AG08396 (cell line): ENCODE results near the gene SDSL.
A peak's percentile ranks its signal among the peaks of the same experiment; 100 is the strongest.

Source experiments
- DNase-seq: peaks from one replicate; pipeline ENCODE4 v3.0.0; 2012; ENCODE audit warnings: low spot score, mixed read lengths

The SDSL gene, protein sequence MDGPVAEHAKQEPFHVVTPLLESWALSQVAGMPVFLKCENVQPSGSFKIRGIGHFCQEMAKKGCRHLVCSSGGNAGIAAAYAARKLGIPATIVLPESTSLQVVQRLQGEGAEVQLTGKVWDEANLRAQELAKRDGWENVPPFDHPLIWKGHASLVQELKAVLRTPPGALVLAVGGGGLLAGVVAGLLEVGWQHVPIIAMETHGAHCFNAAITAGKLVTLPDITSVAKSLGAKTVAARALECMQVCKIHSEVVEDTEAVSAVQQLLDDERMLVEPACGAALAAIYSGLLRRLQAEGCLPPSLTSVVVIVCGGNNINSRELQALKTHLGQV

DNA sequence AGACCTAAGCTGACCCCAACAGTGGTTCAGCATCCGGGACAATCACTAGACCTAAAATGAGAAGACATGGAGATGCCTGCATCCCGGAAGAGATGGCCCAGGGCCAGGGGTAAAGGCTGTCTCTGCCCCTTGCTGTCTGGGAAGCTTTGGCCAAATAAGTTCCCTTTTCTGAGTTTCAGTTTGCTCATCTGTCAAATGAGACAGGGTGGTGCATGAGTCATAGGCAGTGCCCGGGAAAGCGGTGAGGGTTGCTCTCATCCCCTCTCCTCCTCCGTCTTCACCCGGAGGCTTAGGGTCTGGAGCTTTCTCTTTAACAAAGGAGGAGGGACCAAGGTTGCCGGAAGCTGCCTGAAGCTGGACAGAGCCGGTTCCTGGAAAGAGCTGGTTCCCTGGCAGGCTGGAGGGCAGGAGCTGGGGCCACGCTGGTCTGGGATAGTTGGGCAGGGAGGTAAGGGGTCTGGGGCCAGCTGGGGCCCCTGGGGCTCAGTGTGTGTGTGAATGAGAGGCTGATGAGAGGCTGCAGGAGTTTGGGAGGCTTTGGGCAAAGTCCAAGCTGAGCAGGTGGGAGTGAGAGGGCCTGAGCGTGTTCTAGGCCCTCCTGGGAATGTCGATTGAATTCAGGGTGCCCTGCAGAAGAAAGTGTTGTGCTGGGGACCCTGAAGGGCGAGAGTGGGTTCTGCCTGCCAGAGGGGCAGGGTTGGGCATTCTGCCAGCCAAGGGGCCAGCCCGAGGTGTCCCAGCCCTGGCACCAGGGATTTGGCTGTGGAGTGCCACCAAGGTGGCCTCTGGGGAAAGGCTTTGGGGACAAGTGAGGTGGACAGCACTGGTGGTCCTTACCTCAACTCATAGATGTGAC lies at the start of gene SDSL:
Gene SDSL, plus strand, starts transcription at position 351 of the 856 bp plus-strand sequence. CDS start 5,603 bp downstream, outside the sequence.
- DNase-seq = peak; percentile 82

- no peak for DNase-seq
Observed at GRCh38 chr12:113373440-113373839, 48.7 kb upstream of the SDSL start.

DNA sequence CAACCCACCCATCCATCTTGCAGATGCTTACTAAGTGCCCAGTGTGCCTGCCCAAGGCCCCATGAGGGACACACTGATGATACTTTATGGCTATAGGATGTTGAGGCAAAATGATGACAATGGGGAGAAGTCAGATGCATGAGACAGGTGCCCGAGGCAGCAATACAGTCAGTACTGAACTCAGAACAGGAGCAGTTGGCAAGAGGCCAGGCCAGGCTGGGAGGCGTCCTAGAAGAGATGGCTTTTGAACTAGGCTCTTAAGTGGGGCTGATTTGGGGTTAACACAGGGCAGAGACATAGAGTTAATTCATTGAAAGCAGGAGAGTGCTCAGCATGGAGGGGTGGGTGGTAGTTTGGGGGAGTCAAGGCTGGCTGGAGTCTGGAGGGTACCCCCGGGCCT lies 48.2 kb upstream of the SDSL start:
- no peak for DNase-seq

DNA sequence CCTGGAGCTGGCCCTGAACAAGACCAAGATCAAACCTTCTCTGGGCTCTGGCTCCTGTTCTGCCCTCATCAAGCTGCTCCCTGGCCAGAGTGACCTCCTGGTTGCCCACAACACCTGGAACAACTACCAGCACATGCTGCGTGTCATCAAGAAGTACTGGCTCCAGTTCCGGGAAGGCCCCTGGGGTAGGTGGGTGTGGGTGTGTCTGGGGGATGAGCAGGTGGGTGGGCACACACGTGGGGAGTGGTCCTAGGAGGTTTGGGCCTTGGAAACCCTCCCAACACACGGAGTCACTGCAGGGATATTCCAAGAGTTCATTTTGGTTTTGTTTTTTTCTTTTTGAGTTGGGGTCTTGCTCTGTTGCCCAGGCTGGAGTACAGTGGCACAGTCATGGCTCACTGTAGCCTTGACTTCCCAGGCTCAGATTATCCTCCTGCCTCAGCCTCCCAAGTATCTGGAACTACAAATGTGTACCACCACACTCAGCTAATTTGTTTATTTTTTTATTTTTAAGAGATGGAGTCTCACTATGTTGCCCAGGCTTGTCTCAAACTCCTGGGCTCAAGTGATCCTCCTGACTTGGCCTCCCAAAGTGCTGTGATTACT lies 47.3 kb upstream of the SDSL start:
- DNase-seq = no peak

DNA sequence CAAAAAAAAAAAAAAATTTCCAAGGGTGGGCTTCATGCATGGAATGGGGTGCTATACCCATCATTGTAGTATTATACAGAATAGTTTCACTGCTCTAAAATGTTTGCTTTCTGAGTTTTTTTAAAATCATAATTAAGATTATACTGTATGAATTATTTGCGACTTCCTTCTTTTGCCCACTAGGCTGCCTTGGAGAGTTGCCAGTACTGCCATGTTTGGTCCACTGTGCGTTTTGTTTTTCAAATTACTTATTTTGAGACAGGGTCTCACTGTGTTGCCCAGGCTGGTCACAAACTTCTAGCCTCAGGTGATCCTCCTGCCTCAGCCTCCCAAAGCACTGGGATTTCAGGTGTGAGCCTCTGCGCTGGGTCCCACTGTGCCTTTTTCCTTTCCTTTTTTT lies 43.9 kb upstream of the SDSL start:
- no peak for DNase-seq

GRCh38 chr12:113381220-113381619 lies 41.0 kb upstream of the SDSL start:
- no peak for DNase-seq

DNA sequence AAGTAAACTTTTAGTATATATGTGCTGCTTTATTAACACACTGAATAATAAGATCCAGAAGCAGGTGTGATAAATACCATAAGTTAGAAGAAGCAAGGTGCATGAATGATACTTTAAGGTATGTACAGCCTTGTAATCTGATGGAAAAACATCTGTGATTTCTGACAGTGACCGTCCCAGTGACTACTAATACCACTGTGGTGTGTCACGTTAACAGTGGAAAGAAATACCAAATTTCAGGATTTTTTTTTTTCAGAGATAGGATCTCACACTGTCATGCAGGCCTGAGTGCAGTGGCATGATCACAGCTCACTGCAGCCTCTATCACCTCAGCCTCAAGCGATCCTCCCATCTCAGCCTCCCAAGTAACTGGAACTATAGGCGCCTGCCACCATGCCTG lies 40.0 kb upstream of the SDSL start:
- no peak for DNase-seq

DNA sequence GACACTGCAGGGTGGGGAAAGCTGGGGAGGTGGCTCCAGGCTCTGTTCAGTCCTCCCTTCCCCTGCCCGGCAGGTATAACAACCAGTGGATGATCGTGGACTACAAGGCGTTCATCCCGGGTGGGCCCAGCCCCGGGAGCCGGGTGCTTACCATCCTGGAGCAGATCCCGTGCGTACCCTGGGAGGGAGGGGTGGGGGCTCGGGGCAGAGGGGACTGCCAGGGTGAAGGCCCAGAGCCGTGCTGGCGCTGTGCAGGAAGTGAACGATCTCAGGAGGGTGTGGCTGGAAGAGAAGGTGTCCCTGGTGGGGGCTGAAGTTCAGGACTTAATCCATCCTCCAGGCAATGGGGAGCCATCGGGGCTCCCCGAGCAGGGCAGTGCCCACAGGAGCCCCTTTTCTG lies 37.4 kb upstream of the SDSL start:
- no peak for DNase-seq

DNA sequence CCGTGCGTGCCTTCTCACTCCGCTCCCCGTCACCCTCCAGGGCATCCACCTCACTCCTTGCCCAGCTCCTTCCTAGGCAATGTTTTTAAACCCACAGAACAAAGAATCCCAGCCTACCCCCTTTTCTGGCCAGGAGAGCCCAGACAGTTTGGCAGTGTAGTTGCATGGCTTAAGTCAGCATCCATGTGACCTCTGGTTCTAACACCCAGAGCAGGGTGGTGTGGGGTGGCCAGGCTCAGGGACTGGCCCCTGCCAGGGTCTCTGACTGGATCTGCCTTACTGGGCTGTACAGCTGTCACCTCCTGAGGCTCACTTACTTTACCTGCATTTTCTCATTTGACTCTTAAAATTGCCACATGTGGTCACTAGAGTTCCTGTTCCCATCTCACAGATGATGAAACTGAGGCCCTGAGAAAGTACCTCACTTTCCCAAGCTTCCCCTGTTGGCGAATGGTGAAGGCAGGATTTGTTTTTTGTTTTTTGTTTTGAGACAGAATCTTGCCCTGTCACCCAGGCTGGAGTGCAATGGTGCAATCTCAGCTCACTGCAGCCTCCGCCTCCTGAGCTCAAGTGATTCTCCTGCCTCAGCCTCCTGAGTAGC lies 36.8 kb upstream of the SDSL start:
- no peak for DNase-seq

DNA sequence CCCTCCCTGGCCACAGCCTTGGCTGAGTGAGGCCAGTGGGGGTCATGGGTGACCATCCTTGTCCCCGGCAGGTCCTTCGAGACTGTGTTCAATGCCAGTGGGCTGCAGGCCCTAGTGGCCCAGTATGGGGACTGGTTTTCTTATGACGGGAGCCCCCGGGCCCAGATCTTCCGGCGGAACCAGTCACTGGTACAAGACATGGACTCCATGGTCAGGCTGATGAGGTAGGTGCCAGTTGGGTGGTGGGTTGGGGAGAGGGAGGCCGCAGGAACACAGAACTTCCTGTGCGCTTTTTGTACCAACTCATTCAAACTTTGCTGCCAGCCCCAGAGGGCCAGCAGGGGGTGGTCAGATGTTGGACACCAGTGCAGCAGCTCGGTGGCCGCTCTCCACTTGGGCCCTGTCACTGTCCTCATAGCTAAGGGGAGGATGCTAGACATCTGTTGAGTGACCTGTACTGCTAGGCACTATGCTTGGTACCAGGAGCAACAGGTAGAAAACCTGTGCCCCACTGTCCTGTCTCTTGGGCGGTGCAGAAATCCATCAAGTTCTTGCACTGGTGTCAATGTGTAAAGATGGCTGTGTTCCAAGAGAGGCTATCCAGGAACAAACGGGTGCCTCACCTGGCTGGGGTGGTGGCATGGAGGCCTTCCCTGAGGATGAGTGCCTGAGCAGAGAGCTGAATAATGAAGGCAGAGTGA lies 35.2 kb upstream of the SDSL start:
- no peak for DNase-seq

DNA sequence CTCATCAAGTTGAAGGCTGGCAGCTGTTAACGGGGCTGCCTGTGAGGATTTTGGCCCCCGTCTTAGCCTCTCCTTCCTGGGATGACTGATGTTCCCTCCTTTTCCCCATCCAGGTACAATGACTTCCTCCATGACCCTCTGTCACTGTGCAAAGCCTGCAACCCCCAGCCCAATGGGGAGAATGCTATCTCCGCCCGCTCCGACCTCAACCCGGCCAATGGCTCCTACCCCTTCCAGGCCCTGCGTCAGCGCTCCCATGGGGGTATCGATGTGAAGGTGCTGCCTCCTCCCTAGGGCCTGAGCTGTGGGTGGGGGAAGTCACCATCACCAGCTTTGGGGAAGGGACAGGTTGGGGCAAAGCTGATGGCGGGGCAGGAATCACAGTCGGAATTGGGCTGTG lies 34.5 kb upstream of the SDSL start:
- DNase-seq = no peak

- DNase-seq = no peak
Observed at GRCh38 chr12:113388351-113388750, 33.8 kb upstream of the SDSL start.

- DNase-seq = no peak
Observed at GRCh38 chr12:113390064-113391043, 31.8 kb upstream of the SDSL start.

GRCh38 chr12:113391145-113391544 lies 31.0 kb upstream of the SDSL start:
- no peak for DNase-seq

DNA sequence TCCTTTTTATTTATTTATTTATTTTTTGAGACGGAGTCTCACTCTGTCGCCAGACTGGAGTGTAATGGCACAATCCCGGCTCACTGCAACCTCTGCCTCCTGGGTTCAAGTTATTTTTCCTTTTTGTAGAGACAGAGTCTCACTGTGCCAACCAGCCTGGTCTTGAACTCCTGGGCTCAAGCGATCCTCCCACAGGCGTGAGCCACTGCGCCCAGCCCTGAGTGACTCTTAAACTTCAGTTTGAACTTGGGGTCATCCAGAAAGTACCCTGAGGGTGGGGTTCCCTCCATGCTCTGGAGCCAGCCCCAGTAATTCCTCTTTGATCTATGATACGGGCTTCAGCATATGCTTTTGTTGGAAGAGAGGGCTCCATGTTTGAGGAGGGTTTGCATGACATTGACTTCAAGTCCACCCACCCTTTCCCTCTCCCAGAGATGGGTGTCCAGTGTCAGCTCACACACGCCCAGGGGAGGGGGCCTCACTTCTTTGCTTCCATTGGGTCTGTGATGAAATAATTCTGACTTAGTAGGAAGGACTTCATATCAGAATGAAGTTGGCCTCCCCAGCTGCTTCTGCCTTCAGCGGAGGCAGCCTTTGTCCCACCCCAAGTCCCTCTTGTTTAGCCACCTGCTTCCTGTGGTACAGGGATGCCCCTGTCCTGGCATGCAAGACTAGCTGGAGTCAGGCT lies 30.4 kb upstream of the SDSL start:
- DNase-seq = no peak

GRCh38 chr12:113392520-113392919 lies 29.7 kb upstream of the SDSL start:
- no peak for DNase-seq

DNA sequence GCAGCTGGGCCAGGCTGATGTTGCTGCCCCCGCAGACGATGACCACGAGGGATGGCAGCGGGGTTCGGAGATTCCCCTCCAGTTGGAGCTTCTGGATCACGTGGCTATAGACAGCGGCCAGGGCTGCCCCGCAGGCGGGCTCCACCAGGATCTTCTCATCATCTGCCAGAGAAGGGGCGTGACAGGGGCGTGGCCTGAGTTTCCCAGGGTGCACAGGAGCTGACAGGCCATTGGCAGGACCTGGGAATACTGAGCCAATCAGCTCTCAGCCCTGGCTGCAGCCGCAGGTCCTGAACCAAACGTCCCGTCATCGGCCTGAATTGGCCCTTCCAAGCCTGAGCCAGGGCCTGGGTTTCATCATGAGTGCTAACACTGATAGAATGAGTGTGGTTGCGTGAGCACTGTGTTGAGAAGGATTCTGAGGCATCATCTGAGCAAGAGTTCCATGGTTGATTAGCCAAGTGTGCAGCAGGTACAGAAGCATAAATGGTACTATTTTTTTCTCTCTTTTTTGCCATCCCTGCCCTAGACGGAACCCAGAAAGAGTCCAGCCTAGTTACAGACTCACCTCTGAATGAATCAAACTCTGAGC lies 29.1 kb upstream of the SDSL start:
- DNase-seq = peak; percentile 54

DNA sequence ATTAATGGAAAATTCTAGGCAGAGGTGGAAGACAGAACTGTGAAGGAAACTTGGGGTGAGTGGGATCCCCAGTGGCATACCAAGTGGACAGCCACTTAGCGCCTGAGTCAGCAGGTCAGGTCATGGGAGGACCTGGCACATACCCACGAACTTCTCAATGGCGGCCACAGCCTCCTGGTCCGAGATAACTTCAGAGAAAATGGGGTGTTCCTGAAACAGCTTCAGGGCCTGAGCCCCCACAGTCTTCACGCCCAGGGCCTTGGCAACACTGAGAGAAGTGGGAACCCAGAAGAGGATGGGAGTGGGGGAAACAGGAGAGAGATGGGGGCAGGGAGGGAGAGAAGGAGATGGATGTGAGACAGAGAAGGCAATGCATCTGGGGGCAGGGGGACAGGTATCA lies 28.4 kb upstream of the SDSL start:
- DNase-seq = no peak

DNA sequence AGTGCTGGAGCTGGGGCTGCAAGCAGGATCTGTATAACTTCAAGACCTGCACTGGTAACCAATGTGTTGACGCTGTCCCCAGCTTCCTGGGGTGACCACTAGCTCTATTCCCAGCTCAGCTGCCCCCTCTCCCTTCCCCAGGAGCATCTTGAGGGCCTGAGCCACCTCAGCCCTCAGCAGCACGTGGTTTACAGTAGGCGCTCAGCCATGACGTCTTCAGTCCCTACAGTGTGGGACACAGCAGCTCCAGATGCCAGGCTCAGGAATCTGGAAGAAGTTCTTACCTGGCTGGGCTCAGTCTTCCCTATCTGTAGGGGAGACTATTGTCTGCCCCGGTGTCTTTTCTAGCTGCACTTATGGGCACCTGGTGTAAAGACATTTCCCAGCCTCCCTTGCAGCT lies 27.1 kb upstream of the SDSL start:
- no peak for DNase-seq

- DNase-seq = no peak
Observed at GRCh38 chr12:113396200-113396599, 26.0 kb upstream of the SDSL start.
